HEK293T (cell line): ENCODE data around the gene ZCWPW1.

Source experiments
- FOXM1 ChIP-seq: fragments of 450-650 bp; IDR thresholded peaks from 2 replicates; pipeline ENCODE4 v1.6.1; 2017; ENCODE audit warnings: mild to moderate bottlenecking, borderline replicate concordance
- HDGF ChIP-seq: fragments of 450-650 bp; IDR thresholded peaks from 2 replicates; pipeline ENCODE4 v1.6.1; 2017; ENCODE audit warnings: antibody characterized with exemption, borderline replicate concordance
- PKNOX1 ChIP-seq: fragments of 450-650 bp; IDR thresholded peaks from 2 replicates; pipeline ENCODE4 v1.6.1; 2016
- TARDBP ChIP-seq: fragments of 450-650 bp; IDR thresholded peaks from 2 replicates; pipeline ENCODE4 v1.6.1; 2016

DNA sequence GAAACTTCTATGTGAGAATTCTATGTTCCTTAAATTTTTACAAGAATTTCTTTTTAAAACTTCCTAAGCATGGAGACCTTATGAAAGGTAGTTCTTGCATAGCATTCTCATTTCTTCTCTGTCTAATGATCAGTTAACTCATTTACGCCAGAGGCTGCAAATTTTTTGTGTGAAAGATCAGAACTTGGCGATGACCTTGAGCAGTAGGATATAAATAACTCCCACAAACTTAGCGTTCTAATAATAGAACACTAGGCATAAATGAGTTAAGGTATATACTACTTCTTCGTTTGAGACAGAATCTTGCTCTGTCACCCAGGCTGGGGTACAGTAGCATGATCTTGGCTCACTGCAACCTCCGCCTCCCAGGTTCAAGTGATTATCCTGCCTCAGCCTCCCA is 41.6 kb downstream of the ZCWPW1 start:
- TF ChIP-seq FOXM1, result no peak
- TF ChIP-seq HDGF, result no peak
- no peak for TF ChIP-seq PKNOX1
- TF ChIP-seq TARDBP, result no peak
